Activated T-cell treated with anti-CD3 and anti-CD28 coated beads for 4 hours (primary cell): ENCODE measurements around the gene NDC1.
"Not testable (repeated sequence)": the region's sequence is repeated elsewhere in the genome, so short reads cannot be mapped to it uniquely, and the experiment has no call there.

ENCODE experiments used
- DNase-seq: peaks from one replicate; pipeline ENCODE4 v3.0.0-alpha.2; 2020

NDC1 gene

GRCh38 chr1:53837924-53838653 lies at the start of gene NDC1:
Gene NDC1, minus strand, starts transcription at chr1:53838296. Its CDS starts 35 bp downstream, at chr1:53838261.
- peak; percentile 78 for DNase-seq

DNA sequence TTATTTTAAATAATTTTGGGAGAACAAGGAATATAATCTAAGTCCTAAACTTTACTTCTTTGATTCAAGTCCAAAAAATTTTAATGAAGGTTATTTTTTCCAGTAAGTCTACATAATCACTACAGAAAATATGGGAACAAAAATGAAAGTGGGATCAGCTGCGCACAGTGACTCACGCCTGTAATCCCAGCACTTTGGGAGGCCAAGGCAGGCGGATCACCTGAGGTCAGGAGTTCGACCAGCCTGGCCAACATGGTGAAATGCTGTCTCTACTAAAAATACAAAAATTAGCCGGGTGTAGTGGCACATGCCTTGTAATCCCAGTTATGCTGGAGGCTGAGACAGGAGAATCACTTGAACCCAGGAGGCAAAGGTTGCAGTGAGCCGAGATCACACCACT lies 45.5 kb upstream of the NDC1 start:
- not testable (repeated sequence) for DNase-seq

DNA sequence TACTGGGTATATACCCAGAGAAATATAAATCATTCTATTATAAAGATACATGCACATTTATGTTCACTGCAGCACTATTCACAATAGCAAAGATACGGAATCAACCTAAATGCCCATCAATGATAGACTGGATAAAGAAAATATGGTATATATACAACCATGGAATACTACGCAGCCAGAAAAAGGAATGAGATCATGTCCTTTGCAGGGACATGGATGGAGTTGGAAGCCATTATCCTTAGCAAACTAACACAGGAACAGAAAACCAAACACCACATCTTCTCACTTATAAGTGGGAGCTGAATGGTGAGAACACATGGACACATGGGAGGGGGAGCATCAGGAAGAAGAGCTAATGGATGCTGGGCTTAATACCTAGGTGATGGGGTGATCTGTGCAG lies 43.8 kb upstream of the NDC1 start:
- DNase-seq, result not testable (repeated sequence)

GRCh38 chr1:53878492-53879105 lies 40.5 kb upstream of the NDC1 start:
- no peak for DNase-seq

- DNase-seq, result not testable (repeated sequence)
Observed at GRCh38 chr1:53875150-53875549, 37.1 kb upstream of the NDC1 start.

DNA sequence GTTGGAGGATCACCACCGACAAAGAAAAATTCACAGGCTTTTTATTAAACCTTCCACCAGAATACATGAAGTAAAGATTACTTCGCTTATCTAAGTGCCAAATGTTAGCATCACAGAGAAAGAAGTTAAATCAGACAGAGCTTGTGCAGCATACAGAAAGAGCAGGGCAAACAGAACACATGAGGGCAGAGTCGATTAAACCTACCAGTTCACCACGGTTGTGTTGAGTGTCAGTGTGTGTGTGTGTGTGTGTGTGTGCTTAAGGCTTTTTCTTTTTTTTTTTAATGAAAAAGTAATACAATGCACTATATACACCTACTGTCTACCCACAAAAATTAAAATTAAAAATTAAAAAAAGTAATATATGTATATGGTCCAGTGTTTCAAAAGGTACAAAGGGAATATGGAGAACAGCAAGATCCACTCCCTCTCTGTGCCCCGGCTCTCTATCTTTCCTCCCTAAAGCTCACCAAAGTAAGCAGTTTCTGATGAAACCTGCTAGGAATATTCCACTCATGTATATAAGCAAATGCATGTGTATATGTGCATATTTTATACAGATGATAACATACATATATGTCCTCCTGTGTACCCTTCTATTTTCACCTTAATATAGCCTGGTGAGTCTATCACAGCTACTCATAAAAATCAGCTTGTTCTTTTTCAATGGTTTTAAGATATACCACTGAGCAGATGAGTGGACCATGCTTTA lies 33.8 kb upstream of the NDC1 start:
- no peak for DNase-seq

- no peak for DNase-seq
Observed at GRCh38 chr1:53871221-53871620, 33.1 kb upstream of the NDC1 start.

- no peak for DNase-seq
Observed at GRCh38 chr1:53869454-53870117, 31.5 kb upstream of the NDC1 start.

GRCh38 chr1:53868565-53868964 lies 30.5 kb upstream of the NDC1 start:
- DNase-seq, result no peak

- DNase-seq, result no peak
Observed at GRCh38 chr1:53862507-53862906, 24.4 kb upstream of the NDC1 start.

GRCh38 chr1:53860967-53861411 lies 22.9 kb upstream of the NDC1 start:
- peak; percentile 40 for DNase-seq

GRCh38 chr1:53851571-53852285 lies 13.6 kb upstream of the NDC1 start:
- DNase-seq, result no peak

- no peak for DNase-seq
Observed at GRCh38 chr1:53850082-53850673, 12.1 kb upstream of the NDC1 start.

- no peak for DNase-seq
Observed at GRCh38 chr1:53847980-53848379, 9.9 kb upstream of the NDC1 start.

DNA sequence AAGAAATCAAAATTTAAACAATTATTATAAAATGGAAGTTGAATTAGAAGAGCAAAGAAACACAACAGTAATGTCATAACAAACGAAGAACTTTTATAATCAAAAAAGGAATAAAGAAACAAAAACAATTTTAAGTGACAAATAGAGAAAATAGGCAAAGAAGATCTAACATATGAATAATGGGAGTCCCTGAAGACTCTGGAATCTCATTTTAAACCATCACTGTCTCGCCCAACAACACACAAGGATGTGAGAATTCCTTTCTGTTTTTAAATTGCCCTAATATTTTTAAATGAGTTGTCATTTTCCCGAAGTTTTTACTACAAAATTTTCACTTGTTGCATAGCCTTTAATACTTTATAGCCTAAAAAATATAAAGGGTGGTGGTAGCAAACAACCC lies 4.3 kb upstream of the NDC1 start:
- DNase-seq, result no peak

- DNase-seq, result no peak
Observed at GRCh38 chr1:53838654-53838974, 518 bp upstream of the NDC1 start.

GRCh38 chr1:53837646-53837923 lies 511 bp downstream of the NDC1 start:
- DNase-seq, result no peak

DNA sequence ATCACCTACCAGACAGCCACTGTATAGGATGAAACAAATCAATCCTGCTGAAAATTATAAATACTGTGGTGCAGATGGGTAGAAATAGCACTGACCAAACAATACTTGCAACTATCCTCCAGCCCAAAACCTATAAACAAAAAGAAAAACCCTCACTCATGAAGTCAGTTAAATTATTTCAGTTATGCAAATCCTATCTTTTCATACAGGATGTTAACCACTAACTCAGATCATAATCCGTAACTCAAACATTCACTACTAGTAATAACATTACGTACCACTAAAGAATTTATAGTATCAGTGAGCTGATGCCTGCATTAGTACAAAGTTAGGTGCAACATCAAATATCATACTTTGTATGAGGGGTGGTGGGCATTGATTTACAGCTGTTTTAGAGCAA lies 2.6 kb downstream of the NDC1 start:
- DNase-seq, result no peak

DNA sequence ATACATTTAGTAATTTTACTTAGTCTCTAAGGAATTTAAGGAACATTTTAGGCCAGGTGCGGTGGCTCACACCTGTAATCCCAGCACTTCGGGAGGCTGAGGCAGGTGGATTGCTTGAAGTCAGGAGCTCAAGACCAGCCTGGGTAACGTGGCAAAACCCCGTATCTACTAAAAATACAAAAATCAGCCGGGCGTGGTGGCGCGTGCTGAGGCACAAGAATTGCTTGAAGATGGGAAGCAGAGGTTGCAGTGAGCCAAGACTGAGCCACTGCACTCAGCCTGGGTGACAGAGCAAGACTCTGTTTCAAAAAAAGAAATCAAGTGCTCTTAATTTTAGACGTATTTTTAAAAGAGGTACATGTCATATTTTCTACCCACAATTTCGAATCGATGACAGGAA lies 3.3 kb downstream of the NDC1 start:
- DNase-seq, result no peak

- DNase-seq, result no peak
Observed at GRCh38 chr1:53833393-53833792, 4.7 kb downstream of the NDC1 start.

GRCh38 chr1:53826367-53826766 lies 11.7 kb downstream of the NDC1 start:
- no peak for DNase-seq

- no peak for DNase-seq
Observed at GRCh38 chr1:53825306-53825705, 12.8 kb downstream of the NDC1 start.

DNA sequence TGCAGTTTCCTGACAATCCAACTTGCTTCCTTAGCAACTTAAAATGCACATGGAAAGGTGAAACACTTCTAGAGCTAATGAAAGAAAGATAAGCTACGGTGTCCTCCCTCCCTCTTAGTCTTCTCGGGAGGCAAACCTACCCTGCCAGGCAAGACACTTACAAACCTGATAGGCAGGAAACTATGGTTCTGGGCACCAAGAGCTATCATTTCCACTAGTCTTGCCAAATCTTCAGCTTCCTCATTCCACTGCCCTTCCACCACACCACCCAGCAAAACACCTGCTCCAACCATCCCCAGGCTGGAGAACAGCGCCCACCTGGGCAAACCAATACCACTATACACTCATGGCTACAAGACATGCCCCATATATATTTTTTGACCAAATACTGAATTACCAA lies 15.2 kb downstream of the NDC1 start:
- DNase-seq, result no peak
